DND-41 (cell line): ENCODE measurements around the gene KATNAL1.

Experiments used
- CTCF ChIP-seq: IDR thresholded peaks from 2 replicates; pipeline ENCODE4 v1.5.1; 2012; ENCODE audit warnings: borderline replicate concordance, low read length, moderate library complexity, mild to moderate bottlenecking; ENCODE audit not compliant: poor library complexity, severe bottlenecking; ENCODE audit errors: extremely low read depth
- EZH2 ChIP-seq: IDR thresholded peaks from 3 replicates; pipeline ENCODE4 v1.6.1; 2012; ENCODE audit warnings: borderline replicate concordance, low read depth, mild to moderate bottlenecking, moderate library complexity, low read length, inconsistent platforms; ENCODE audit not compliant: severe bottlenecking

- TF ChIP-seq CTCF: no peak
- no peak for TF ChIP-seq EZH2
Observed at GRCh38 chr13:30165071-30165470, 142.3 kb downstream of the KATNAL1 start.
